SW 1271 (cell line): ENCODE data around the gene TMCO1.
"Not testable (repeated sequence)": the region's sequence is repeated elsewhere in the genome, so short reads cannot be mapped to it uniquely, and the experiment has no call there.

ENCODE experiments used
- DNase-seq, 2 experiments: peaks; one replicate each; lab custom pipeline; 2025; lab: John Stamatoyannopoulos, UW

TMCO1 gene

DNA sequence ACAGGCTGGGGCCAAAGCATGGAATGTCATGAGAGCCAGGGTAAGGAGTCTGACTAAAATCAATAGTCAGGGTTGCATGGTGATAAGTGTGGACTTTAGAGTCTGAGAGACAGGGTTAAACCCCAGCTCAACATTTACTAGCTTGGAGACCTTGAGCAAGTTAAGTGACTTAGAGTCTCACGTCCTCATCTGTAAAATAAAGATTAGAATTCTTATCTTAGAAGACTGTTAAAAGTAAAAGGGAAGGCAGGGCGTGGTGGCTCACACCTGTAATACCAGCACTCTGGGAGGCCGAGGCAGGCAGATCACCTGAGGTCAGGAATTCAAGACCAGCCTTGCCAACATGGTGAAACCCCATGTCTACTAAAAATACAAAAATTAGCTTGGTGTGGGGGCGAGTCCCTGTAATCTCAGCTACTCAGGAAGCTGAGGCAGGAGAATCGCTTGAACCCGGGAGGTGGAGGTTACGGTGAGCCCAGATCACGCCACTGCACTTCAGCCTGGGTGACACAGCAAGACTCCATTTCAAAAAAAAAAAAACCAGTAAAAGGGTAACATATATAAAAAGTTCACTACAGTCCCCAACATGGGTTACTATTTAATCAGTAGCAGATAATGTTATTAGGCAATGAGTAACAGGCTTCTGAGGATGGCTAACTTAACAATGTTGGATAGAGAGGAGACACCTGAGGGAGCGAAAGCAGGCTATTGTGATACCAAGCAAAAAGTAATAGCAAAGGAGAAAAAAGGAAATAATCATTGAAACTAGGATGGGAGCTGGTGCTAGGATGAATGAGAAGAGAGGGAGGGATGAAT, 20.8 kb downstream of the TMCO1 start:
- no peak for DNase-seq

DNA sequence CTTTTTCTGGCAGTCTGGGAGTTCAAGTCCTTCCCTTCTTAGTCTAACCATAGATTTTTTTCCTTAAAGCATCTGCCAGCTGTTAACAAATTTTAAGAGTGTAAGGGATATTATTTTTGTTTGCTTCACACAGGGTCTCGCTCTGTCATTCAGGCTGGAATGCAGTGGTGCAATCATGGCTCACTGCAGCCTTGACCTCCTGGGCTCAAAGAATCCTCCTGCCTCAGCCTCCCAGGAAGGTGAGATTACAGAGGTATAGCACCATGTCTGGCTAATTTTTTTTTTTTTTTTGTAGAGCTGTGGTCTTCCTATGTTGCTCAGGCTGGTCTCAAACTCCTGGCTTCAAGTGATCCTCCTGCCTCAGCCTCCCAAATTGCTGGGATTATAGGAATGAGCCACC, 23.8 kb downstream of the TMCO1 start:
- DNase-seq: not testable (repeated sequence)

DNA sequence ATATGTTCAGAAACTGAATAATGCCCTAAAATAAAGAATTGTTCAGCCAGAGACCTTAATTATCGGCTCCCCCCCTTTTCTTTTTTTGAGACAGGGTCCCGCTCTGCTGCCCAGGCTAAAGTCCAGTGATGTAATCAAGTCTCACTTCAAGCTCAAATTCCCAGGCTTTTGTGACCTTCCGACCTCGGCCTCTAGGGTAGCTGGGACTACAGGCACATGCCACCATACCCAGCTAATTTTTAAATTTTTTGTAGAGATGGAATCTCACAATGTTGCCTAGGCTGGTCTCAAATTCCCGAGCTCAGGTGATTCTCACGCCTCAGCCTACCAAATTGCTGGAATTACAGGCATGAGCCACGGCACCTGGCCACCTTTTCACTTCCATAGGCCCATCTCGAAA, 26.5 kb downstream of the TMCO1 start:
- DNase-seq: no peak

DNA sequence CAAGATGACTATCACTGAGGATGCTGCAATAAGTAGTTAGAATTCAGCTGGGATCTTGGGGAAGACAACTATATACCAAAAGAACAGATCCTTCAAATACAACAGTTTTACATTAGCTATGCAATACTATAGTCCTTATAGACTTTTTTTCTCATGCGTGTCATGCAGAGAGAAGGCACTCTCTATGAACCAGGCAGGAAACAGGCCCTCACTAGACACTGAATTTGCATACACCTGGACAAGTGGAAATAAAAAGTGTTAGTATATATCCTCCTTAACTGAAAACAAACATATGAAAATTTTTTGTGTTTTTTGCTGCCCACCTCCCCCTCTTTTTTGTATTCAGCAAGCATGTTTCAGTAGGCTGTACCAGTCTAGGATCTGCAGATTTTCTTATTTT, 29.9 kb downstream of the TMCO1 start:
- DNase-seq: no peak

DNA sequence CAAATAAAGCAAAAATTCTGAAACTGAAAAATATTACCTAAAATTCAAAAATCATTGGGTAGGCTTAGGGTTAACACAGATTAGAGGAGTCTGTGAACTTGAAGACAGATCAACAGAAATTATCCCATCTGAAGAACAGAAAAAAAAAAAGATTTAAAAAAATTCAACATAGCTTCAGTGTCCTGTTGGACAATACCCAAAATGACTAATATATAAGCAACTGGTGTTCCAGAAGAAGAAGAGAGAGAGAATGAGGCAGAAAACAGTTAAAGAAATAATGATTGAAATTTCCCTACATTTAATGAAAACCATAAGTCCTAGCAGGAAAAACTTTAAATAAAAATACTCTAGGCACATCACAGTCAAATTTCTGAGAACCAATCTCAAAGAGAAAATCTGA, 31.5 kb downstream of the TMCO1 start:
- no peak for DNase-seq

DNA sequence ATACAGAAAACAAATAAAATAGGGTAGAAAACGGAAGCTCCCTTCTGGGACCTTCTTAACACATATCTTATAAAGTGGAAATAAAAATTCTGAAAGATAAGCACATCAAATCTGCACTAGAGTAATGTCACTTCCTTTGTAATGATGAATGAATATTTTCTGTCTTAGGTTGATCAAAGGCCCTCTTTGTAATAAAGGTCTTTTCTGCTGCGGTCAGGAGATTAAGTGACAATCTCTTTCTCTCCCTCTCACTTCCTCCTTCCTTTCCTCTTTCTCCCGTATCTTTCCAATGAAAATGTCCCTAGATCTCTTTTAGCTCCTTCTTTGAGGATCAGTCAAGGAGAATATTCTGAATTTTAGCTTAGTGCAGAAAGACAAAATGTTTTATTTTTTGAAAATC, 33.8 kb downstream of the TMCO1 start:
- no peak for DNase-seq

DNA sequence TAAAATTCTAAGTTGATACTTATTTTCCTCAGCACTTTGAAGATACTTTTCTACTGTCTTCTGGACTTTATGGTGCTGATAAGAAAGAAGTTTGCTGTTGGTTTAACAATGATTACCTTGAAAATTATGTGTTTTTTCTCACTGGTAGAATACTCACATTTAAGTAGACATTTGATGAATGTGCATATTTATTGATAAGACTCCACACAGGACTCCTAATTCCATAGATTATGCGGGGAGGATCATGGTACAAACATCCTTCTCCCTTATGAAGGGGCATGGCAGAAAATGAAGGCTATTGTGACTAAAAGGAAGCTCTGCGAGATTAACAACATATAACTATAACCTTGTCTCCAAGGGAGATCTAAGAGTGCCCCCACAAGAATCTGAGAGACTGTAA, 41.8 kb downstream of the TMCO1 start:
- DNase-seq: no peak

DNA sequence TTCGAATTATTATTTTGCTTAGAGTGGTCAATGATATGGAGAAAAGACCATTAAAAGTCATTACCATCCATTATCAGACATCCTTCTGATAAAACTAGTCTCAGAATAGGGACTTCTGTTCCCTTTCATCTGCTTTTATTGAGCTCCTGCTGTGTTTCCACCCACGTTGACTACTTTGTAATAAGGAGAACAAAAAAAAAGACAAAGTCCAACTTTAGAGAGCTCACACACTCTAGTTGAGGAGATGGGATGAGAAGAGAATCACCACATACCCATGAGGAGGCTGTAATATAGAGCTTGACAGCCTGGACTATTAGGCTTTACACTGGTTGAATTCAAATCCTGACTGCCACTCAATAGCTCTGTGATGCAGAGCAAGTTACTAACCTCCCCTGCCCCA, 42.5 kb downstream of the TMCO1 start:
- no peak for DNase-seq

DNA sequence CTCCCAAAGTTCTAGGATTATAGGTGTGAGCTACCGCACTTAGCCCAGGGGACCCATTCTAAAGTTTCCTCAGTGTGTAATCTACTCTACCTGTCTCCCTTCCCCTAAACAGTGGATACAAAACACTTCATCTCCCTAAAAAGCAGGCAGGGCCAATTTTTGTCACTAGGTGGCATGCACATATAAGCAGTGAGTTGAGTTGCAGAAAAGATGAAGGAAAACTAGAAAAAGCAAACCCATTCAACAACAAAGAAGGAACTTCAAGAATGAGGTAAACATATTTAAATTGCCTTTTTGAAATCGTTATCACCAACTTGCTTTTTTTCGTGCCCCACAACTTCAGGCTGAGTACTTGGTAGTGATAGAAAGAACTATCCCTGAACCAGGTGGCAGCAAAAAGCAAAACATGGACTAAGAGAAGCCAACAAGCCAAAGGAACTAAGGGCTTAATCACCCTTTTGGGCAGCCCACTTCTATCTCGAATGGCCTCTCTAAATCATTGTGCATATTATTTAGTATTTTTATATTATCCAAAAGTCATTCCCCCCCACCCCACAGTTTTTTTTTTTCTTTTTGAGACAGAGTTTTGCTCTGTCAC, 50.7 kb downstream of the TMCO1 start:
- peak in 1 of 2 experiments; percentile 40 for DNase-seq

DNA sequence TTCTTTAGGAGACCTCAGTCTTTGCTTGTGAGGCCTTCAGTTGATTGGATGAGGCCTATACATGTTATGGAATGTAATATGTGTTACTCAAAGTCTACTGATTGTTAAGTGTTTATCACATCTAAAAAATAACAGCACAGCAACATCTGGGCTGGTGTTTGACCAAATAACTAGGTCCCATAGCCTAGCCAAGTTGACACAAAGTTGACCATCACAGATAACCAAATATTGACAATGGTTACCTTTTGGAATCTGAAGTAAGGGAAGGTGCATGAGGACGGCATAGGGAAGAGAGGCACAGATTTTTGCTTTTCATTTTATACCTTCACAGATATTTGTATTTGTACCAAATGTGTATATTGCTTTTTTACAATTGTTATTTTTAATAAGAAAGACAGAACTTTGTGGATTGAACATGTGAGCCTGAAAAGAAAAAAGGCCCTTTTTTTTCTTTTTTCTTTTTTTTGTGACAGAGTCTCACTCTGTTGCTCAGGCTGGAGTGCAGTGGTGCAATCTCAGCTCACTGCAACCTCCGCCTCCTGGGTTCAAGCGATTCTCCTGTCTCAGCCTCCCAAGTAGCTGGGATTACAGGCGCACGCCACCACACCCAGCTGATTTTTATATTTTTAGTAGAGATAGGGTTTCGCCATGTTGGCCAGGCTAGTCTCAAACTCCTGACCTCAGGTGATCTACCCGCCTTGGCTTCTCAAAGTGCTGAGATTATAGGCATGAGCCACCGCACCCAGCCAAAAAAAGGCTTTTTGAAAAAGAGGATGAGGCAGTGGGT, 52.2 kb downstream of the TMCO1 start:
- not testable (repeated sequence) for DNase-seq

DNA sequence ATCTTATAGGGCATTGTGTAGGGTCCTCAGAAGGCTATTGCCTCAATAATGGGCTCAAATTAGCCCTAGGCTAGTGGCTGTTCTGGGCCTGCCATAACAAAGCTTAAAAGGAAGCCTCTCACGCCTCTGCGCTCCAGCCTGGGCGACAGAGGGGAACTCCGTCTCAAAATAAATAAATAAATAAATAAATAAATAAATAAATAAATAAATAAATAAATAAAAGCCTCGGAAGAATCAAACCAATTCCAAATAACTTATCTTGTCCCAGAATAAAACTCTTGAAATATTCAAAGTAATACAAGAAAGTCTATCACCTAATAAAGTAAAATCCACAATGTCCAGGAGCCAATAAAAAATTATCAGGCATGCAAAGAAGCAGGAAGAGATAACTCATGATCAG, 55.9 kb downstream of the TMCO1 start:
- DNase-seq: no peak

DNA sequence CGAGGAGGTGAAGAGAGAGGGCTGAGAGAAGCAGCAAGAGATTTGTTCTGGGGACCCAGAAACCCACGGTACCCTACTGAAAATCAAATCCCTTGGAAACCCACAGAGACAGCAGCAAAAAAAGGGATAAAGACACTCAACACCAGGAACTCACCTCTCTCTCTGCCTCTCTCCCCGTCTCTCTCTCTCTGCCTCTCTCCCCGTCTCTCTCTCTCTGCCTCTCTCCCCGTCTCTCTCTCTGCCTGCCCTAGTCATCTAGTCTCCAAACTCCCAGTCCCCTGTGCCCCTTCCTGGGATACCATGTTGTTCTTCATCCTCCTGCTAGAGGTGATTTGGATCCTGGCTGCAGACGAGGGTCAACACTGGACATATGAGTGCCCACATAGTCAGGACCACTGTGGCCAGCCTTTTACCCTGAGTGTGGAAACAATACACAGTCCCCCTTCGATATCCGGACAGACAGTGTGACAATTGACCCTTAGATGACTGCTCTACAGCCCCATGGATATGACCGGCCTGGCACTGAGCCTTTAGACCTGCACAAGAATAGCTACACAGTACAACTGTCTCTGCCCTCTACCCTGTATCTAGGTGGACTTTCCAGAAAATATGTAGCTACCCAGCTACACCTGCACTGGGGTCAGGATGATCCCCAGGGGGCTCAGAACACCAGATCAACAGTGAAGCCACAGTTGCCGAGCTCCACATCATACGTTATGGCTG, 60.5 kb downstream of the TMCO1 start:
- DNase-seq: no peak

DNA sequence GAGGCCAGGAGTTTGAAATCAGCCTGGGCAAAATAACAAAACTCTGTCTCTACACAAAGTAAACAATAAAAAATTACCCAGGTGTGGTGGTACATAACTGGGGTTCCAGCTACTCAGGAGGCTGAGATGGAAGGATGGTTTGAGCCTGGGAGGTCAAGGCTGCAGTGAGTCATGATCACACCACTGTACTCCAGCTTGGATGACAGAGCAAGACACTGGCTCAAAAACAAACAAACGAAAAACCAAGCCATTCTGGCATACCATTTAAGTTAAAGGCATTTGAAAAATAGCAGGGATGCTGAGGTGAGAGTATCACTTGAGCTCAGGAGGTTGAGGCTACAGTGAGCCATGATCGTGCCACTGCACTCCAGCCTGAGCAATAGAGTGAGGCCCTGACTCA, 65.0 kb downstream of the TMCO1 start:
- no peak for DNase-seq

DNA sequence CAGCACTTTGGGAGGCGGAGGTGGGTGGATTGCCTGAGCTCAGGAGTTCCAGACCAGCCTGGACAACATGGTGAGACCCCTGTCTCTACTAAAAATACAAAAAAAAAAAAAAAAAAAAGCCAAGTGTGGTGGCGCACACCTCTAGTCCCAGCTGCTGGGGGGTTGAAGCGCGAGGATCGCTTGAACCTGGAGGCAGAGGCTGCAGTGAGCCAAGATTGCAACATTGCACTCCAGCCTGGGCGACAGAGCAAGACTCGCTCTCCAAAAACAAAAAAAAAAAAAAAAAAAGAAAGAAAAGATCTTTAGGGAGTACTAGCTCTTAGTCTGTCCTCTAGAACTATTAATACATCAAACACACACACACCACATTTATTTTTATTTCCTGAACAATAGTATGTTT, 66.7 kb downstream of the TMCO1 start:
- DNase-seq: not testable (repeated sequence)

DNA sequence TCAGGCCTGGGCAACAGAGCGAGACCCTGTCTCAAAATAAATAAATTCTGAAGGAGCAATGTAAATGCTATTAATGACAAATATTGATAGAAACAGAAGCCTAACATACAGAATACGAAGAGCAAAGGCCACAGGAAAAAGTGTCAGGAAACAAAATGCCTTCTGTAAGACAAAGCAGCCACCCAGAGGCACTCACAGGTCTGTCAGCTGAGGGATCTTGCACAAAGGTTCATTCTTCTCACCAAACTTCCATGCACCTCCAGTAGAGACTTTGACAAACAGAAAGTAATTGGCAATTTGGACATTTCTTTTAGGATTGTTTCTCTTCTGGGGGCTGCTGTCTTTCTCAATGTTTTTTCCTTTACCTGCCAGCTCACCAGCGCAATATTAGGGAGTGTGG, 69.1 kb downstream of the TMCO1 start:
- no peak for DNase-seq

DNA sequence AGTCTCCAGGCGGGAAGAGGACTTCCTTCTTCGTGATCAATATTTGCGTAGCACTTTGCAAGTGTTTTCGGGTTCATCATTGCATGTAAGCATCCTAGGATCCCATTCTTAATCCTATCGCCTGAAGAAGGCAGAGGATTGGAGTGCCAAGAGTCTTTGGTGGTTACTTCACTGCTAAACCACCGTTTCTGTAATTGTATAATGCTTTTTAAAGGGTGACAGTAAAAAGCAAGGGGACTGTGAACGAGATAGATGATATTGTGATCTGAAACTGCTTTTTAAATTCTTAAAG, 70.0 kb downstream of the TMCO1 start:
- peak in 1 of 2 experiments; percentile 41 for DNase-seq

DNA sequence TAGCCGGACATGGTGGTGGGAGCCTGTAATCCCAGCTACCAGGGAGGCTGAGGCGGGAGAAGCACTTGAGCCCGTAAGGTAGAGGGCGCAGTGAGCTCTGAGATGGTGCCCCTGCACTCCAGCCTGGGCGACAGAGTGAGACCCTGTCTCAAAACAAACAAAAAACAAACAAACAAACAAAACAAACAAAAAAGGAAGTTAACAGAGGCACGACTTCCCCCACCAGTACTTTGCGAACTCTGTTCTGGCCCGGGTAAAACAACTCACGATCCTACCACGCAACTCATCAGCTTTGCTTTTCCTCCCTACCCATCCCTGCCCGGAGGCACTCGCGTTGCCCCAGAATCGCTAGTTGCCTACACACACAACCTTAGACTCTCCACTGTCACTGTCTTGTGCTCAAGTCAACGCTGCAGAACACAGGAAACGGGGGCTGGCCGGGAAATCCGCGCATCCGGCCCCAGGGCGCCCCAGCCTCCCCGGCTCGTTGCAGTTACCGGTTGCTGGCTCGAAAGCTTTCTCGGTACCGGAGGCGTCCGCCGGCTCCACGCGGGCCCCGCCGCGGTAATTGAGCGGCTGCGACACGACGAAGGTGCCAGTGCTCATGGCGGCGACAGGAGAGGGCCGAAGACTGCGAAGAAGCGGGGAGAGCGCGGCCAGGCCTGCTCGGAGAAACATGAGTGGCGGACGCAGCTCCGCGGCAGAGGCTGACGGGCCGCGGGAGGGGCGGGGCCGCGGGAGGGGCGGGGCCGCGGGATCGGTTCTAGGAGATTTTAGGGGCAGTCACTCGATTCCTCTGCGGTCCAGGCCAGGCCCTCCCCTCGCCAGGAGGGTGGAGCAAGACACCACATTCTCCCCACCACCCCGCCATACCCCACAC, 70.5 kb downstream of the TMCO1 start, which contains the start of gene ALDH9A1:
Gene ALDH9A1 (minus strand): TSS at position 682 of the 880 bp plus-strand sequence. CDS start 4 bp downstream, at position 678.
- peak; percentile 66 to 83 for DNase-seq

DNA sequence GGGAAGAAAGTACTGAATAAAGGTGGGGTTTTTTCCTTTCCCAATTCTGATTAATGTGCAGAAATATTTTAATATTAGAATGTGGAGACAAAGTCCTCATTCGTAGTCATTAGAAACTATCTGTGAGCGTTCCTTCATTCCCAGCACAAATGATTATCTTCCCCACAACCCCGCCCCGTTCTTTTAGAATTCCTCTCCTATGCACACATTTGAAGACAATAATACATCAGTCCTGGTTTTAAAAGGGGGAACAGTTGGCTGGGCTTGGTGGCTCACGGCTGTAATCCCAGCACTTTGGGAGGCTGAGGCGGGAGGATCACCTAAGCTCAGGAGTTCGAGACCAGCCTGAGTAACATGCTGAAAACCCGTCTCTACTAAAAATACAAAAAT, 71.2 kb downstream of the TMCO1 start:
- no peak for DNase-seq

DNA sequence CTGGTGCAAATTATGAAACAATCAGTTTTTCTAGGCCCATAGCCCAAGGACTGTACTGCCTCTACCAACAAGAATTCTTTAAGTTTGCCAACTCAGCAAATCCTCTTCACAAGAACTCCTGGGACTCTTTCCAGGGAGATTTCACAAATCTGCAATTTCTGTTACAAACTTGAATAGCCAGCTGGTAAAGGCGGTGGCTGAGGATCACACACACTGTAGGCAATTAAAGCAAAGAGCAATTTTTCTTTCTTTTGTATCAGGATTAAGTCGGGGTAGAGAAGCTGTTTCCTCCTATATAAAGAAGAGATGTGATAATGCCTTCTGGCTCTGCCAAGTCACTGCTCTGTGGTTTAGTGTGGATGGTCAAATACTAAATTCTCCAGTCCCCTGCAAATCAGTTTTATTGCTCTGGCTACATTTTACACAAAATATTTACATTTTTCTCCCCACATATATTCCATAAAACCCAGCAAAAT, 72.0 kb downstream of the TMCO1 start:
- no peak for DNase-seq

DNA sequence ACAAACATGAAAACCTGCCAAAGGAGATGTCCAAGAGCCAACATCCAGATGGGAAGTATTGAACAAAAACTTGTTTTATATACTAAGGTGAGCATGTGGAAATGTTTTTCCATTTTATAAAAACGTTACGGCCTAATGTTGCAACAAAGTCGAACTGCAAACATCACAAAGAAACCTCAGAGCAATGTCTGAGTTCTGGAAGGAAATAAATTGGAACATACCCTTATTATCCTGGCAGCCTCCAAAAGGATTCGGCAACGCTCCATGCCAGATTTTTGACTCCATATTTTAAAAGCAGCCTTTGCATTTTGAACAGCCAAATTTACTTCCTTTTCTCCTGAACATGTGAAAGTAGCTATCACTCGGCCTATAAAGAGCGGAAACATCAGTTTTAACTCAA, 73.6 kb downstream of the TMCO1 start:
- no peak for DNase-seq

DNA sequence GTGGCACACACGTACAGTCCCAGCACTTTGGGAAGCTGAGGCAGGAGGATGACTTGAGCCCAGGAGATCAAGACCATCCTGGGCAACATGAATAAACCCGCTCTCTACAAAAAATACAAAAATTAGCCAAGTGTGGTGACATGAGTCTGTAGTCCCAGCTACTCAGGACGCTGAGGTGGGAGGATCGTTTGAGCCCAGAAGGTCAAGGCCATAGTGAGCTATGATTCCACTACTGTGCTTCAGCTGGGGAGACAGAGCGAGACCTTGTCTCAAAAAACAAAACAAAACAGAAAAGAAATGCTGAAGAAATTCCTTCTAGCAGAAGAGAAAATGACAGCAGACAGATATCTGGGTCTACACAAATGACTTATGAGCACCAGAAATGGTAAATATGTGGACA, 80.6 kb downstream of the TMCO1 start:
- no peak for DNase-seq
